ENCODE data around the gene TAB2. TPM values are rescaled to one million over a fixed set of nuclear protein-coding genes. Genes with fewer than 3 reads are reported as not detected.

The TAB2 gene
- total and polyA plus RNA-seq, 2 experiments from 2014 or later = 14.2 to 51.9 TPM

GRCh38 chr6:149275621-149276020 lies 41.9 kb upstream of the TAB2 start:
- Histone ChIP-seq H3K9me2 (replicated peaks; ENCODE audit: insufficient read depth) (no peaks in the 10 kb centered on the region), H3K4me2 (no peak overlapping the region), H3K4me1 (ENCODE audit: insufficient read depth) (no peaks in the 10 kb centered on the region), H2AFZ (no peak overlapping the region), H3K79me2 (no peaks in the 10 kb centered on the region), H3K9me3 (ENCODE audit: low read depth) (no peaks in the 10 kb centered on the region), H3K27me3 (no peaks in the 10 kb centered on the region), H3K36me3 (replicated peaks; ENCODE audit: insufficient read depth, low read depth) (no peaks in the 10 kb centered on the region), H3K4me3 (no peak overlapping the region), H3K27ac (no peak overlapping the region), H4K20me1 (ENCODE audit: insufficient read depth, poor library complexity, severe bottlenecking) (no peaks in the 10 kb centered on the region)
- 93% methylated on average over 3 of the region's 3 CpGs for WGBS (ENCODE audit: low lambda C conversion rate, missing lambda C conversion rate)
- DNase-seq (ENCODE audit: low spot score) = no peak
- no peak for TF ChIP-seq EZH2 (IDR thresholded peaks at IDR 0.05; ENCODE audit: borderline replicate concordance)
- no peak for TF ChIP-seq EZH2phosphoT487 (IDR thresholded peaks at IDR 0.05; ENCODE audit: low read depth, severe bottlenecking, unreplicated experiment)
- TF ChIP-seq, protein P1, sequence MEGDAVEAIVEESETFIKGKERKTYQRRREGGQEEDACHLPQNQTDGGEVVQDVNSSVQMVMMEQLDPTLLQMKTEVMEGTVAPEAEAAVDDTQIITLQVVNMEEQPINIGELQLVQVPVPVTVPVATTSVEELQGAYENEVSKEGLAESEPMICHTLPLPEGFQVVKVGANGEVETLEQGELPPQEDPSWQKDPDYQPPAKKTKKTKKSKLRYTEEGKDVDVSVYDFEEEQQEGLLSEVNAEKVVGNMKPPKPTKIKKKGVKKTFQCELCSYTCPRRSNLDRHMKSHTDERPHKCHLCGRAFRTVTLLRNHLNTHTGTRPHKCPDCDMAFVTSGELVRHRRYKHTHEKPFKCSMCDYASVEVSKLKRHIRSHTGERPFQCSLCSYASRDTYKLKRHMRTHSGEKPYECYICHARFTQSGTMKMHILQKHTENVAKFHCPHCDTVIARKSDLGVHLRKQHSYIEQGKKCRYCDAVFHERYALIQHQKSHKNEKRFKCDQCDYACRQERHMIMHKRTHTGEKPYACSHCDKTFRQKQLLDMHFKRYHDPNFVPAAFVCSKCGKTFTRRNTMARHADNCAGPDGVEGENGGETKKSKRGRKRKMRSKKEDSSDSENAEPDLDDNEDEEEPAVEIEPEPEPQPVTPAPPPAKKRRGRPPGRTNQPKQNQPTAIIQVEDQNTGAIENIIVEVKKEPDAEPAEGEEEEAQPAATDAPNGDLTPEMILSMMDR (IDR thresholded peaks at IDR 0.05; ENCODE audit: poor library complexity) = no peak

DNA sequence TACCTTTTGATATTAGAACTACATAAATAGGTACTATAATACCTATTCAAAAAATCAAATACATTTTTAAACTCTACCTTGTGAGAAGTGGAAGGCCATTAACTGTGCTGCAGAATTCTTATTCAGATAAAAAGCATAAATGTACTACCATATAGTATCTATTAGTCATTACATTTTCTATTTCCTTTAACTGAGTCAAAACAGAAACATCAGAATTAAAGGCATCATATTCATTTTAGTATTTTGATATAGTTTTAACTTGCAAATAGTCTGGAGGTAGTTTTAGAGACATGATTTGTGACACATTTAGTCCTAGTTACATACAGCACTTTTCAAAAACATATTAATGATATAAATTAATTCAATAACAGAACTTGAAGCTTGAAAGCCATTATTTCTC lies 39.9 kb upstream of the TAB2 start:
- no peaks in the 10 kb centered on the region for H4K20me1 ChIP-seq (ENCODE audit: insufficient read depth, poor library complexity, severe bottlenecking)
- no peak overlapping the region for H3K27ac ChIP-seq
- no peaks in the 10 kb centered on the region for H3K27me3 ChIP-seq
- TF ChIP-seq, protein P1 (IDR thresholded peaks at IDR 0.05; ENCODE audit: poor library complexity) = no peak
- TF ChIP-seq EZH2phosphoT487 (IDR thresholded peaks at IDR 0.05; ENCODE audit: low read depth, severe bottlenecking, unreplicated experiment) (no peak), EZH2 (IDR thresholded peaks at IDR 0.05; ENCODE audit: borderline replicate concordance) (no peak)
- no peaks in the 10 kb centered on the region for H3K9me2 ChIP-seq (replicated peaks; ENCODE audit: insufficient read depth)
- H3K4me2 ChIP-seq = no peak overlapping the region
- no peaks in the 10 kb centered on the region for H3K79me2 ChIP-seq
- no peak overlapping the region for H3K4me3 ChIP-seq
- no peaks in the 10 kb centered on the region for H3K4me1 ChIP-seq (ENCODE audit: insufficient read depth)
- H2AFZ ChIP-seq = no peak overlapping the region
- DNase-seq (ENCODE audit: low spot score) = no peak
- no peaks in the 10 kb centered on the region for H3K9me3 ChIP-seq (ENCODE audit: low read depth)
- no peaks in the 10 kb centered on the region for H3K36me3 ChIP-seq (replicated peaks; ENCODE audit: insufficient read depth, low read depth)

DNA sequence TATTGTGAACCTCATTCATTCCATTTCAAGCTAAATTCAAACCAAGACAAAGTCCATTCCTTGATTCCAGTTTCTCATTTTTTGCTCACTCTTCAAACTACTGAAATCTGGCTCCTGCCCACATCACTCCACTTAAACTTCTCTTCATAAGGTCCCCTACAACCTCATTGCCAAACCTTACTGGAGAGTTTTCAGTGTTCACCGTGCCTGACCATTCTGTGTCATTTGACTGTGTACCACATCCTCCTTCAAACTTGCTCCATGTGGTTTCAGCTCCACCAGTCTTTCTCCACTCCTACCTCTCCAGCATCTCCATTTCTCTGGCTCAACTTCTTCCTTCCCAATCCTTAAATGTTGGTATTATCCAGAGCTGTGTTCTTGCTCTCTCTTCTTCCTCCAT lies 38.5 kb upstream of the TAB2 start:
- no peak overlapping the region for H3K4me3 ChIP-seq
- no peak overlapping the region for H2AFZ ChIP-seq
- H3K4me1 ChIP-seq (ENCODE audit: insufficient read depth) = no peaks in the 10 kb centered on the region
- no peak overlapping the region for H3K27ac ChIP-seq
- H3K27me3 ChIP-seq = no peaks in the 10 kb centered on the region
- no peaks in the 10 kb centered on the region for H3K79me2 ChIP-seq
- TF ChIP-seq EZH2phosphoT487 (IDR thresholded peaks at IDR 0.05; ENCODE audit: low read depth, severe bottlenecking, unreplicated experiment) (no peak), EZH2 (IDR thresholded peaks at IDR 0.05; ENCODE audit: borderline replicate concordance) (no peak)
- TF ChIP-seq, protein P1 (IDR thresholded peaks at IDR 0.05; ENCODE audit: poor library complexity) = no peak
- no peaks in the 10 kb centered on the region for H3K9me3 ChIP-seq (ENCODE audit: low read depth)
- 95% methylated on average over 1 of the region's 1 CpG for WGBS (ENCODE audit: low lambda C conversion rate, missing lambda C conversion rate)
- no peak overlapping the region for H3K4me2 ChIP-seq
- no peaks in the 10 kb centered on the region for H3K9me2 ChIP-seq (replicated peaks; ENCODE audit: insufficient read depth)
- H4K20me1 ChIP-seq (ENCODE audit: insufficient read depth, poor library complexity, severe bottlenecking) = no peaks in the 10 kb centered on the region
- H3K36me3 ChIP-seq (replicated peaks; ENCODE audit: insufficient read depth, low read depth) = no peaks in the 10 kb centered on the region
- no peak for DNase-seq (ENCODE audit: low spot score)

- Histone ChIP-seq H3K9me2 (replicated peaks; ENCODE audit: insufficient read depth) (no peaks in the 10 kb centered on the region), H3K4me2 (no peak overlapping the region), H3K9me3 (ENCODE audit: low read depth) (no peaks in the 10 kb centered on the region), H2AFZ (no peak overlapping the region), H3K4me1 (ENCODE audit: insufficient read depth) (no peaks in the 10 kb centered on the region), H4K20me1 (ENCODE audit: insufficient read depth, poor library complexity, severe bottlenecking) (no peaks in the 10 kb centered on the region), H3K27me3 (no peaks in the 10 kb centered on the region), H3K27ac (no peak overlapping the region), H3K4me3 (no peak overlapping the region), H3K36me3 (replicated peaks; ENCODE audit: insufficient read depth, low read depth) (no peaks in the 10 kb centered on the region), H3K79me2 (no peaks in the 10 kb centered on the region)
- WGBS (ENCODE audit: low lambda C conversion rate, missing lambda C conversion rate) = 72% methylated on average over 3 of the region's 3 CpGs
- DNase-seq (ENCODE audit: low spot score) = no peak
- TF ChIP-seq EZH2phosphoT487 (IDR thresholded peaks at IDR 0.05; ENCODE audit: low read depth, severe bottlenecking, unreplicated experiment) = no peak
- no peak for TF ChIP-seq EZH2 (IDR thresholded peaks at IDR 0.05; ENCODE audit: borderline replicate concordance)
- TF ChIP-seq, protein P1 (IDR thresholded peaks at IDR 0.05; ENCODE audit: poor library complexity) = no peak
Measured at GRCh38 chr6:149284904-149285303, 32.6 kb upstream of the TAB2 start.
